ENCODE measurements around the gene OSBP2.

The OSBP2 gene

GRCh38 chr22:30867746-30868662 is 173.3 kb downstream of the OSBP2 start:
- DNase-seq (ENCODE audit: low spot score in 2 of 2) (no peak), ATAC-seq (ENCODE audit: low read depth) (no peak)
- H3K36me3 Mint-ChIP-seq = no peaks in the 10 kb centered on the region
- H3K4me1 Mint-ChIP-seq = no peaks in the 10 kb centered on the region
- H3K27ac Mint-ChIP-seq = no peak overlapping the region
- H3K4me3 Mint-ChIP-seq = no peak overlapping the region
- no peaks in the 10 kb centered on the region for H3K9me3 Mint-ChIP-seq
- H3K27me3 Mint-ChIP-seq = peaks cover 2% of the 10 kb centered on the region

- Mint-ChIP-seq H3K4me3 (no peak overlapping the region), H3K36me3 (no peaks in the 10 kb centered on the region), H3K9me3 (no peaks in the 10 kb centered on the region), H3K4me1 (no peaks in the 10 kb centered on the region), H3K27ac (no peak overlapping the region), H3K27me3 (peaks cover 2% of the 10 kb centered on the region)
- no peak for ATAC-seq (ENCODE audit: low read depth)
- no peak for DNase-seq (ENCODE audit: low spot score in 2 of 2)
These were observed 174.2 kb downstream of the OSBP2 start for GRCh38 chr22:30868663-30869385.

GRCh38 chr22:30869667-30870395 is 175.2 kb downstream of the OSBP2 start:
- ATAC-seq (ENCODE audit: low read depth) (no peak), DNase-seq (ENCODE audit: low spot score in 2 of 2) (no peak)
- no peaks in the 10 kb centered on the region for H3K9me3 Mint-ChIP-seq
- H3K4me3 Mint-ChIP-seq = no peak overlapping the region
- no peak overlapping the region for H3K27ac Mint-ChIP-seq
- no peaks in the 10 kb centered on the region for H3K27me3 Mint-ChIP-seq
- H3K36me3 Mint-ChIP-seq = no peaks in the 10 kb centered on the region
- H3K4me1 Mint-ChIP-seq = no peaks in the 10 kb centered on the region

GRCh38 chr22:30870451-30871345 is 176.0 kb downstream of the OSBP2 start:
- Mint-ChIP-seq H3K4me1 (no peaks in the 10 kb centered on the region), H3K4me3 (no peak overlapping the region), H3K27me3 (no peaks in the 10 kb centered on the region), H3K36me3 (no peaks in the 10 kb centered on the region), H3K9me3 (no peaks in the 10 kb centered on the region), H3K27ac (no peak overlapping the region)
- ATAC-seq (ENCODE audit: low read depth) (no peak), DNase-seq (ENCODE audit: low spot score in 2 of 2) (no peak)

GRCh38 chr22:30871391-30872284 is 177.0 kb downstream of the OSBP2 start:
- H3K36me3 Mint-ChIP-seq = no peaks in the 10 kb centered on the region
- H3K27me3 Mint-ChIP-seq = no peaks in the 10 kb centered on the region
- H3K27ac Mint-ChIP-seq = no peak overlapping the region
- no peak overlapping the region for H3K4me3 Mint-ChIP-seq
- no peaks in the 10 kb centered on the region for H3K4me1 Mint-ChIP-seq
- ATAC-seq (ENCODE audit: low read depth) (no peak), DNase-seq (ENCODE audit: low spot score in 2 of 2) (no peak)
- no peaks in the 10 kb centered on the region for H3K9me3 Mint-ChIP-seq

GRCh38 chr22:30872285-30873041 is 177.8 kb downstream of the OSBP2 start:
- Mint-ChIP-seq H3K36me3 (no peaks in the 10 kb centered on the region), H3K27me3 (peaks cover 2% of the 10 kb centered on the region), H3K4me1 (no peaks in the 10 kb centered on the region), H3K9me3 (no peaks in the 10 kb centered on the region), H3K27ac (no peak overlapping the region), H3K4me3 (no peak overlapping the region)
- ATAC-seq (ENCODE audit: low read depth) (no peak), DNase-seq (ENCODE audit: low spot score in 2 of 2) (no peak)

GRCh38 chr22:30873086-30873650 is 178.5 kb downstream of the OSBP2 start:
- Mint-ChIP-seq H3K27ac (no peak overlapping the region), H3K36me3 (no peaks in the 10 kb centered on the region), H3K27me3 (peaks cover 2% of the 10 kb centered on the region), H3K4me1 (no peaks in the 10 kb centered on the region), H3K4me3 (no peak overlapping the region), H3K9me3 (no peaks in the 10 kb centered on the region)
- DNase-seq (ENCODE audit: low spot score in 2 of 2) = no peak
- ATAC-seq (ENCODE audit: low read depth) = no peak

GRCh38 chr22:30873661-30874060 is 179.0 kb downstream of the OSBP2 start:
- Mint-ChIP-seq H3K9me3 (no peaks in the 10 kb centered on the region), H3K27ac (no peak overlapping the region), H3K4me1 (no peaks in the 10 kb centered on the region), H3K27me3 (peaks cover 2% of the 10 kb centered on the region), H3K36me3 (no peaks in the 10 kb centered on the region), H3K4me3 (no peak overlapping the region)
- no peak for ATAC-seq (ENCODE audit: low read depth)
- no peak for DNase-seq (ENCODE audit: low spot score in 2 of 2)

GRCh38 chr22:30874431-30875370 is 180.0 kb downstream of the OSBP2 start:
- ATAC-seq (ENCODE audit: low read depth) (no peak), DNase-seq (ENCODE audit: low spot score in 2 of 2) (no peak)
- Mint-ChIP-seq H3K27me3 (peaks cover 2% of the 10 kb centered on the region), H3K9me3 (no peaks in the 10 kb centered on the region), H3K4me1 (no peaks in the 10 kb centered on the region), H3K4me3 (no peak overlapping the region), H3K36me3 (no peaks in the 10 kb centered on the region), H3K27ac (no peak overlapping the region)

GRCh38 chr22:30875481-30876215 is 181.0 kb downstream of the OSBP2 start:
- DNase-seq (ENCODE audit: low spot score in 2 of 2) (no peak), ATAC-seq (ENCODE audit: low read depth) (no peak)
- H3K9me3 Mint-ChIP-seq = no peaks in the 10 kb centered on the region
- H3K27ac Mint-ChIP-seq = no peak overlapping the region
- no peak overlapping the region for H3K4me3 Mint-ChIP-seq
- H3K27me3 Mint-ChIP-seq = peaks cover 2% of the 10 kb centered on the region
- H3K36me3 Mint-ChIP-seq = no peaks in the 10 kb centered on the region
- H3K4me1 Mint-ChIP-seq = no peaks in the 10 kb centered on the region
